ENCODE measurements around the gene SLC51B. TPM values are rescaled to one million over a fixed set of nuclear protein-coding genes. Genes with fewer than 3 reads are reported as not detected.
"Not testable (repeated sequence)": the region's sequence is repeated elsewhere in the genome, so short reads cannot be mapped to it uniquely, and the experiment has no call there.

SLC51B gene
- total RNA-seq, 2 donors from 2014 or later, result not detected

DNA sequence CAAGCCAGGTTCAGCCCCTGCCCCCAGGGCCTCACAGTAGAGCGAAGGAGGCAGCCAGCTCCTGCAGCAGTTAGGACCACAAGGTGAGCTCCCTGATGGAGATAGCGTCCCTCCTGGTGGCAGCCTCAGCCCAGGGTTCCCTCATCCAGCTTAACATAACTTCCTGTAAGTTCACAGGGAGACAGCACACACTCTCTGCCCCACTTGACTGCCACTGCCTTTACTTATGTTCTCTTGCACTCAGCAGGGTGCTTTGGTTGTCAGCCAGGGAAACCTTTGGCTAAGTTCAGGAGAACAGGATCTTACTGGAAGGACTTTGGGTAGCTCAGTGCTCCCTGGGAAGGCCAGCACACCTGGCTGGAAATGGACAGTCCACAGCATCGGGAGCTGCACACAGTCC, 42.2 kb downstream of the SLC51B start:
- Mint-ChIP-seq H3K27ac (peak overlapping the region in 1 of 2 donors; percentile 47), H3K4me1 (ENCODE audit: low read depth in 2 of 2) (peaks cover 6 to 18% of the 10 kb centered on the region in 2 donors), H3K36me3 (no peaks in the 10 kb centered on the region), H3K4me3 (no peak overlapping the region), H3K9me3 (no peaks in the 10 kb centered on the region), H3K27me3 (peaks cover 12 to 15% of the 10 kb centered on the region in 2 donors)
- no peak for DNase-seq (ENCODE audit: low spot score)
- no peak for ATAC-seq

GRCh38 chr15:65087873-65088642, 42.9 kb downstream of the SLC51B start:
- H3K27ac Mint-ChIP-seq, result no peak overlapping the region
- DNase-seq (ENCODE audit: low spot score) (peak; percentile 51), ATAC-seq (no peak)
- H3K36me3 Mint-ChIP-seq, result no peaks in the 10 kb centered on the region
- no peak overlapping the region for H3K4me3 Mint-ChIP-seq
- H3K4me1 Mint-ChIP-seq (ENCODE audit: low read depth in 2 of 2), result peaks cover 0 to 12% of the 10 kb centered on the region in 2 donors
- no peaks in the 10 kb centered on the region for H3K9me3 Mint-ChIP-seq
- H3K27me3 Mint-ChIP-seq, result peaks cover 6 to 9% of the 10 kb centered on the region in 2 donors

- Mint-ChIP-seq H3K4me1 (ENCODE audit: low read depth in 2 of 2) (peaks cover 0 to 12% of the 10 kb centered on the region in 2 donors), H3K4me3 (no peak overlapping the region), H3K27me3 (peaks cover 6 to 7% of the 10 kb centered on the region in 2 donors), H3K36me3 (no peaks in the 10 kb centered on the region), H3K9me3 (no peaks in the 10 kb centered on the region), H3K27ac (no peak overlapping the region)
- ATAC-seq (no peak), DNase-seq (ENCODE audit: low spot score) (no peak)
Measured at GRCh38 chr15:65088643-65089021, 43.4 kb downstream of the SLC51B start.

- Mint-ChIP-seq H3K27me3 (no peaks in the 10 kb centered on the region), H3K36me3 (no peaks in the 10 kb centered on the region)
Measured at GRCh38 chr15:65089206-65089824, 44.1 kb downstream of the SLC51B start.

DNA sequence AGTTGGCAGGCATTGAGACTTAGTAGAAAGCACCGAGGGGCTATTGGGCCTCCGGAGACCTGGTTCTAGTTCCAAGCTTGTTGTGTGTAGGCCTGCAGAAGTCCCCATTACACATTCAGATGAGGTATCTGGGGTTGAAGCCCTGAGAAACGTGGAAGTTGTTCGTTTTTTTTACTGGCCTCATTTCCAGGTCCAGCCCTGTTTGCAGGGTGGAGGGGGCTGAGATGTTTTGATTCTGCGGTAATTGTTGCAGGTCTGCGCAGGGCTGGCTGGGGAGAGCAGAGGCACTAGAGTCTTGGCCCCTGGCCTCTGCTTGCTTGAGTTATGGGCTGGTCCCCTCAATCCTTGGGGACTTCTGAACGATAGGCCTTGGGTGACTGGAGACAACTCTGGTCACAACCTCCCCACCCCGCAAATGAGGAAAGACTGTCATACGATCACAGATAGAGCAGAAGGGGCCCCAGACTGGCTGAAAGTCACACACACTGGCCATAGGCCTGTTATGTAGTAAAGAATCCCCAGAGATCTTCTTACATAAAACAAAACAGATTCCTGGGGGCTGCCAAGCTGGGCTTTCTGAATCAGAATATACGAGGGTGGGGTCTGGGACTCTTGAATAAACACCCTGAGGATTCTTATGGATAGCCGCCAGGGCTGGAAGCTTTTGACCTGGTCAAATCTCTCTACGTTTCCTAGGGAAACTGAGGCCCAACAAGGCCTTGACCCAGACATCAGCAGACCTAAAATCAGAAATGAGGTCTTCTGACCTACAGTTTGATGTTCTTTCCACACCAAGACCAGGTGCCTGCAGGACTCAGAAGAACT, 47.0 kb downstream of the SLC51B start:
- ATAC-seq, result no peak
- Mint-ChIP-seq H3K9me3 (no peaks in the 10 kb centered on the region), H3K27ac (no peak overlapping the region), H3K27me3 (no peaks in the 10 kb centered on the region), H3K4me3 (no peak overlapping the region), H3K4me1 (ENCODE audit: low read depth in 2 of 2) (peaks cover 0 to 4% of the 10 kb centered on the region in 2 donors), H3K36me3 (no peaks in the 10 kb centered on the region)
- no peak for DNase-seq (ENCODE audit: low spot score)

More at GRCh38 chr15:65089206-65089824, 44.1 kb downstream of the SLC51B start:
- no peak overlapping the region for H3K27ac Mint-ChIP-seq
- H3K9me3 Mint-ChIP-seq, result no peaks in the 10 kb centered on the region
- DNase-seq (ENCODE audit: low spot score) (no peak), ATAC-seq (no peak)
- H3K4me3 Mint-ChIP-seq, result no peak overlapping the region
- H3K4me1 Mint-ChIP-seq (ENCODE audit: low read depth in 2 of 2), result peaks cover 0 to 8% of the 10 kb centered on the region in 2 donors

DNA sequence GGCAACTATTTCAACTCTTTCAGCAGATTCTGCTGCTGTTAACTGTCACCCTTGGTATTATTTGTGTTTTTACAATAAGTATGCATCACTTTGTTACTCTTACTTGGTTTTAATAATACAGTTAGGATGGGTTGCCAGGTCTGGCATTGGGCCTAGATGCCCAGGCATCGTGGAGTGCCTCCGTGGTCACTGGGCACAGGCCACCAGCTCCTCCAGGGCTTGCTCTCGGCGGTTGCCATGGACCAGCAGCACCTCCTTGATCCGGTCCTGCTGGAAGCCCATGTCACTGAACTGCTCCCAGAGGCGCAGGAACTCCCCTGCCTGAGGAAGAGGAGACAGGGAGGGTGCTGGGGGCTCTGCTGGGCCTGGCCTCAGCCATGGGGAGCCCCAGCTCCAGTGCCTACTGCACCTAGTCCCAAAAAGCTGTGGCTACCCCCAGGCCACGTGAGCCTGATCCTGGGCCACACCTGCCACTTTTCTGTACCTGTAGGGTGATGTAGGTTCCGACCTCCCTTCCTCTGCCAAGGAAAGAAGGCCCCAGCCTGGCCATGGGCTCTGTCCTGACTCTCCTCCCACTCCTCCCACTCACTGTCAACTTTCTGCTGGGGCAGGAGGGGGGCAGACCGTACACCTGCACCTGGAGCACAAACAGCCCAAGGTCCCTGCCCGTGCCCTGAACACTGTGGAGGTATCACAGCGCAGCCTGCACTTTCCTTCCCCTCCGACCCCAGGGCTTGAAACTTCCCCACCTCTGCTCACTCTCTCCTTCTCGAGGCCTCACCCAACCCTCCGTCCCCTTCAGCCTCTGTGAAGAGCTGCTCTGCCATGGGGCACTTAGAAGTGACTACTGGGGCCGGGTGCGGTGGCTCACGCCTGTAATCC, 48.0 kb downstream of the SLC51B start:
- Mint-ChIP-seq H3K27ac (no peak overlapping the region), H3K36me3 (peaks cover 2% of the 10 kb centered on the region), H3K27me3 (no peaks in the 10 kb centered on the region), H3K9me3 (no peaks in the 10 kb centered on the region), H3K4me3 (no peak overlapping the region), H3K4me1 (ENCODE audit: low read depth in 2 of 2) (no peaks in the 10 kb centered on the region)
- DNase-seq (ENCODE audit: low spot score) (no peak), ATAC-seq (no peak)

- H3K36me3 Mint-ChIP-seq; H3K4me3 Mint-ChIP-seq; ATAC-seq; H3K27me3 Mint-ChIP-seq; H3K4me1 Mint-ChIP-seq (ENCODE audit: low read depth in 2 of 2); DNase-seq (ENCODE audit: low spot score); H3K9me3 Mint-ChIP-seq; H3K27ac Mint-ChIP-seq: not testable (repeated sequence)
Measured at GRCh38 chr15:65093793-65094170, 48.6 kb downstream of the SLC51B start.

DNA sequence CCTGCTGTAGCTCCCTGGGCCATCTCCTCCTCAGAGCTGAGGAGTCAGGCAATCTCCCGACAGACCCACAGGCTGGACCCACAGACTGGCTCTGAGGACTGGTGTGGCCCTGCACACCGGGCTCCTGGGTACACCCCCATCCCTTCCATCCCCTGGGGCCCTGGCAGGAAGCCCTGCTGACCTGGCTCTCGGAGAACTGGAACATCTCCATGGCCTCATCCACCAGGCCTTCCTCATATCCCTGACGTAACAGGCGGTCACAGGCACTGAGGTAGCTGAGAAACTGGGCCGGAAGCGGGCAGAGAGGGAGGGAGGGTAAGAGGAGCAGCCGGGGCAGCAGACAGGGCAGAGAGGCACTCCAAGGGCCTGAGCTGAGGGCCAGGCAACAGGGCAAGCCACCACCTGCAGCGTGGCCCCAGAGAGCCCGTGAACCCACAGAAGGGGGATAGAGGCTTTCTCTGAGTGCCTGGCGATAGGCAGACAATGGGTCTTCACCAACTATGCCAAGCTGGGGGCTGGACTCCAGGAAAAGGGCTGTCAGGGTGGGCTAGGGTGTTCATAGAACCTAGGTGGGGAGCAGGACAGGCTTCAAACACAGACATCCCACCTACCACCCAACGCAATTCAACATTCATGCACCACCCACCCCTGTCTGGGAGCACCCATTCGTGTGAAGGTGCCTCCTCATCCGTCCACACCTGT, 49.3 kb downstream of the SLC51B start:
- no peaks in the 10 kb centered on the region for H3K4me1 Mint-ChIP-seq (ENCODE audit: low read depth in 2 of 2)
- H3K27me3 Mint-ChIP-seq, result no peaks in the 10 kb centered on the region
- peak overlapping the region in 1 of 2 donors; percentile 25 for H3K27ac Mint-ChIP-seq
- peaks cover 7% of the 10 kb centered on the region for H3K36me3 Mint-ChIP-seq
- DNase-seq (ENCODE audit: low spot score), result no peak
- ATAC-seq, result no peak
- no peak overlapping the region for H3K4me3 Mint-ChIP-seq
- H3K9me3 Mint-ChIP-seq, result no peaks in the 10 kb centered on the region

DNA sequence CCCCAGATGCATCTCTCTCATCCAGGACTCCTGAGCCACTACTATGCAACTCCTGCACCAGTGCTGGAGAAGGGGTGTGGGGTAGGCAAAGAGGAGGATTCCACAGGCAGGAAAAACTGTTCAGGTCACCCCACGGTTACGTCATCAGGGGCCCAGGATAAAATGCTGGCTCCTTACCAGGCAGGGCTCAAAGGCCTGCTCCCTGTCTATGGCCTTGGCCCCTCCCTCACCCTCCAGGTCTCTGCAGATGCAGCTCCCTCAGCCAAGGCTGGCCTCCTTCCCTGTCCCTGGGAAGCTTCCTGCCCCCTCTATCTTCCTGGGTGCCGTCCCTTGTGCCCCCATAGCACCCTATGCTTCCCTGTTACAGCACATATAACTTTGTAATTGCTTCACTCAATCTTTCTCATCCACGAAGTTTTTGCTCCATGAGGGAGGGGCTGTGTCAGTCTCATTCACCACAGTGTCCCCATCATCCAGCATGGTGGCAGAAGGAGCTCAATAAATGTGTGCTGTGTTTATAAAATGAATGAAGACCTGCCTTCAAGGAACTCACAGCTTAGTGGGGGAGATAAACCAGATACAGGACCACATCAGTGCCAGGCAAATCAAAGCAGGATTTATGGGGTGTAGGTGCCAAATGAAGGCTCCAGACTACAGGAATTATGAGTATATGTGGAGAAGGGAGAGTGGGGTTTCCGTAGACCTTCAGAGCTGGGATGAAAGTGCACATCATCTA, 50.0 kb downstream of the SLC51B start:
- Mint-ChIP-seq H3K27ac (no peak overlapping the region), H3K9me3 (no peaks in the 10 kb centered on the region)

DNA sequence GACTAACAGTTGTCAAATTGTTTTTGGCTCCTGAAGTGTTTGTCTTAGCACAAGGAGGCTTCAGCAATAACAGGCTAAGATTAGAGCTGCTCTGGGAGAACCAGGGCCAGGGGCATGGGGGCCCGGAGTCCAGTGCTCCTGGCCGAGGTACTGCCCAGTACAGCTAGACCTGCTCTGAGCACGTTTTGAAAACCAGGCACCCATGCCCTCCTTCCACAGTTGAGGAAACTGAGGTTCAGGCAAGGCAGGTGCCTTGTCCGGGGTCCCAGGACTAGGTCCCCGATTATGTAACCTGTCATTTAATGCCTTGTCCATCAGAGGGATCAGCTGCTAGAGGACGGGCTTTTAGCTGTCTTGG, 50.5 kb downstream of the SLC51B start:
- no peak for DNase-seq (ENCODE audit: low spot score)
- no peaks in the 10 kb centered on the region for H3K4me1 Mint-ChIP-seq (ENCODE audit: low read depth in 2 of 2)
- H3K27me3 Mint-ChIP-seq, result no peaks in the 10 kb centered on the region
- no peak for ATAC-seq
- no peak overlapping the region for H3K27ac Mint-ChIP-seq
- H3K9me3 Mint-ChIP-seq, result no peaks in the 10 kb centered on the region
- peaks cover 7% of the 10 kb centered on the region for H3K36me3 Mint-ChIP-seq
- no peak overlapping the region for H3K4me3 Mint-ChIP-seq

More for the DNA sequence above, 50.0 kb downstream of the SLC51B start:
- Mint-ChIP-seq H3K36me3 (peaks cover 7% of the 10 kb centered on the region), H3K4me1 (ENCODE audit: low read depth in 2 of 2) (no peaks in the 10 kb centered on the region), H3K4me3 (no peak overlapping the region), H3K27me3 (no peaks in the 10 kb centered on the region)
- ATAC-seq (no peak), DNase-seq (ENCODE audit: low spot score) (no peak)

- no peak overlapping the region for H3K27ac Mint-ChIP-seq
- DNase-seq (ENCODE audit: low spot score) (no peak), ATAC-seq (no peak)
- no peaks in the 10 kb centered on the region for H3K27me3 Mint-ChIP-seq
- H3K4me3 Mint-ChIP-seq, result no peak overlapping the region
- no peaks in the 10 kb centered on the region for H3K9me3 Mint-ChIP-seq
- peaks cover 5% of the 10 kb centered on the region in 2 donors for H3K4me1 Mint-ChIP-seq (ENCODE audit: low read depth in 2 of 2)
- peaks cover 7% of the 10 kb centered on the region for H3K36me3 Mint-ChIP-seq
Measured at GRCh38 chr15:65096481-65097385, 51.5 kb downstream of the SLC51B start.
